HepG2 (cell line): ENCODE measurements around the gene PCDHB1. TPM values are rescaled to one million over a fixed set of nuclear protein-coding genes. Genes with fewer than 3 reads are reported as not detected.
"Not testable (repeated sequence)": the region's sequence is repeated elsewhere in the genome, so short reads cannot be mapped to it uniquely, and the experiment has no call there.

Source experiments
- ATAC-seq: fragments of 200-7000 bp; cut with Tn5 transposase; 3 replicates; pipeline ENCODE4 v1.9.1; 2020; ENCODE audit warnings: mild to moderate bottlenecking, moderate library complexity
- BruUV-seq: library from RNA; stranded (reverse); fragments of 400-500 nt; replicated peaks from 2 replicates; lab custom pipeline; 2021; lab: Mats Ljungman, UMichigan
- CTCF ChIA-PET: fragments of 300-600 bp; formaldehyde crosslinking; extraction: SDS; loops from one replicate; lab custom pipeline; 2021; ENCODE audit warnings: low total read pairs, inconsistent platforms, low intra/inter-chr PET ratio; lab: Yijun Ruan, JAX
- POLR2A ChIA-PET: fragments of 350-600 bp; sonication (Branson Sonifier 250); formaldehyde crosslinking; loops from one replicate; lab custom pipeline; 2020; ENCODE audit warnings: antibody characterized with exemption, inconsistent platforms; lab: Yijun Ruan, JAX
- DNase-seq: peaks from one replicate; pipeline ENCODE4 v3.0.0-alpha.2; 2015; ENCODE audit warnings: low spot score
- FAIRE-seq: peaks from 3 replicates; lab custom pipeline; 2011; peaks lifted over from hg19 to GRCh38; lab: Jason Lieb, UNC
- H2AFZ ChIP-seq: one replicate; pipeline ENCODE4 v1.6.1; 2011; ENCODE audit warnings: low read length, inconsistent platforms
- H3K27ac ChIP-seq: fragments of 300-600 bp; 3 replicates; pipeline ENCODE4 v1.8.0; 2011; ENCODE audit warnings: mixed run types, mild to moderate bottlenecking, mixed read lengths, low read length, inconsistent platforms; ENCODE audit not compliant: insufficient read depth; ENCODE audit errors: extremely low read length
- H3K27me3 ChIP-seq, 2 experiments: fragments of 200-600 bp in 1 of 2; 2 replicates in 1 of 2; 3 replicates in 1 of 2; pipeline versions ENCODE4 v1.6.0 to v1.8.0; 2011; ENCODE audit warnings: low read length in 2 of 2, mild to moderate bottlenecking in 2 of 2, moderate library complexity in 2 of 2, inconsistent platforms in 1 of 2; ENCODE audit not compliant: insufficient read depth in 2 of 2, control insufficient read depth in 1 of 2
- H3K36me3 ChIP-seq, 2 experiments: fragments of 200-600 bp in 1 of 2; replicated peaks in 1 of 2; 2 replicates in 1 of 2; 3 replicates in 1 of 2; pipeline versions ENCODE4 v1.5.1 to v1.8.0; 2011; ENCODE audit warnings: low read length in 2 of 2, inconsistent platforms in 1 of 2; ENCODE audit not compliant: insufficient read depth in 2 of 2, control insufficient read depth in 1 of 2
- H3K4me1 ChIP-seq: 2 replicates; pipeline ENCODE4 v1.5.1; 2012; ENCODE audit warnings: low read length, inconsistent platforms; ENCODE audit not compliant: insufficient read depth
- H3K4me2 ChIP-seq: 2 replicates; pipeline ENCODE4 v1.6.0; 2011; ENCODE audit warnings: low read depth, low read length, inconsistent platforms
- H3K4me3 ChIP-seq, 3 experiments: fragments of 200-600 bp in 1 of 3; sonication (generic), shearing (Covaris generic) in 1 of 3; replicated peaks in 1 of 3; 2 replicates each; pipeline ENCODE4 v1.5.1; 2011 to 2016; ENCODE audit warnings: low read length in 3 of 3, inconsistent platforms in 2 of 3, low read depth in 2 of 3, mild to moderate bottlenecking in 2 of 3, control low read depth in 1 of 3, mixed read lengths in 1 of 3; ENCODE audit not compliant: insufficient read depth in 1 of 3
- H3K79me2 ChIP-seq: one replicate; pipeline ENCODE4 v1.6.1; 2011; ENCODE audit warnings: low read length, inconsistent platforms; ENCODE audit not compliant: insufficient read depth
- H3K9ac ChIP-seq: 2 replicates; pipeline ENCODE4 v1.6.0; 2011; ENCODE audit warnings: mild to moderate bottlenecking, low read depth, low read length, inconsistent platforms; ENCODE audit not compliant: insufficient read depth
- H3K9me3 ChIP-seq: 2 replicates; pipeline ENCODE4 v1.5.1; 2012; ENCODE audit warnings: mild to moderate bottlenecking, low read length
- H4K20me1 ChIP-seq: 2 replicates; pipeline ENCODE4 v1.6.0; 2011; ENCODE audit warnings: inconsistent platforms, mild to moderate bottlenecking, low read length, moderate library complexity; ENCODE audit not compliant: insufficient read depth
- TRAFD1 ChIP-seq: sonication (generic); formaldehyde crosslinking; IDR thresholded peaks from 2 replicates; pipeline ENCODE4 v1.5.1; 2020; ENCODE audit warnings: missing genetic modification reagents, mild to moderate bottlenecking, borderline replicate concordance
- WGBS: methylation state at CpG from one replicate; pipeline ENCODE4 v1.1.6; 2017; ENCODE audit warnings: low lambda C conversion rate; 5-methylcytosine and 5-hydroxymethylcytosine counted together
- in situ Hi-C: cut with HindIII; loops from 2 replicates; pipeline ENCODE4 v1.10.0; 2017; ENCODE audit warnings: low pct_unique_long_range_greater_than_20kb; ENCODE audit not compliant: extremely low pct_ligation_motif_present
- intact Hi-C: fragments of 100-400 bp; cut with micrococcal nuclease; formaldehyde crosslinking; loops from one replicate; pipeline ENCODE4 v1.10.0; 2022; ENCODE audit not compliant: unreplicated experiment
- polyA plus RNA-seq, 8 experiments: library from polyadenylated mRNA; depleted of rRNA in 3 of 8; stranded (reverse) in 7 of 8; unstranded in 1 of 8; fragments of >200 nt; fragmentation: Illumina TruSeq in 4 of 8; extraction: Trizol in 4 of 8; gene quantifications; 2 replicates each; pipeline versions ENCODE4 v1.2.1 to v1.2.3, GENCODE V29; 2011 to 2016; ENCODE audit warnings: low read depth in 4 of 8, missing spikeins in 1 of 8, mixed read lengths in 1 of 8; ENCODE audit not compliant: insufficient read depth in 1 of 8
- total RNA-seq, 5 experiments: library from RNA; depleted of rRNA; stranded (reverse); fragments of >200 nt; fragmentation: Illumina TruSeq; extraction: Trizol; gene quantifications; 2 replicates each; pipeline ENCODE4 v1.2.3, GENCODE V29; 2016; ENCODE audit warnings: low read depth in 1 of 5

PCDHB1 gene
- total and polyA plus RNA-seq, 2 of the 13 experiments (the other 11 are each of a cell fraction or from before 2014, with no cell fraction given) = not detected

GRCh38 chr5:141101059-141101458 lies 49.9 kb downstream of the PCDHB1 start (continued):
- TF ChIP-seq TRAFD1 (CRISPR knock-in tag) = no peak

- ATAC-seq, H3K4me2 ChIP-seq, H3K4me3 ChIP-seq, H3K9ac ChIP-seq, H2AFZ ChIP-seq, POLR2A ChIA-PET, H3K9me3 ChIP-seq, H3K27ac ChIP-seq, CTCF ChIA-PET, DNase-seq, in situ Hi-C loops, FAIRE-seq, H3K36me3 ChIP-seq, BruUV-seq, H3K4me1 ChIP-seq, H3K79me2 ChIP-seq, H3K27me3 ChIP-seq, intact Hi-C loops, H4K20me1 ChIP-seq: not testable (repeated sequence)
- WGBS = 91% methylated on average over 24 of the region's 39 CpGs
Observed at GRCh38 chr5:141102070-141102469, 50.9 kb downstream of the PCDHB1 start.

DNA sequence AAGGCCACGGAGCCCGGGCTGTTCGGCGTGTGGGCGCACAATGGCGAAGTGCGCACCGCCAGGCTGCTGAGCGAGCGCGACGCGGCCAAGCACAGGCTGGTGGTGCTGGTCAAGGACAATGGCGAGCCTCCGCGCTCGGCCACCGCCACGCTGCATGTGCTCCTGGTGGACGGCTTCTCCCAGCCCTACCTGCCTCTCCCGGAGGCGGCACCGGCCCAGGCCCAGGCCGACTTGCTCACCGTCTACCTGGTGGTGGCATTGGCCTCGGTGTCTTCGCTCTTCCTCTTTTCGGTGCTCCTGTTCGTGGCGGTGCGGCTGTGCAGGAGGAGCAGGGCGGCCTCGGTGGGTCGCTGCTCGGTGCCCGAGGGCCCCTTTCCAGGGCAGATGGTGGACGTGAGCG lies 51.3 kb downstream of the PCDHB1 start:
- H3K36me3 ChIP-seq, H4K20me1 ChIP-seq, H3K79me2 ChIP-seq, intact Hi-C loops, DNase-seq, BruUV-seq, H3K4me3 ChIP-seq, CTCF ChIA-PET, H2AFZ ChIP-seq, H3K9me3 ChIP-seq, H3K27ac ChIP-seq, H3K9ac ChIP-seq, H3K4me1 ChIP-seq, POLR2A ChIA-PET, H3K27me3 ChIP-seq, FAIRE-seq, H3K4me2 ChIP-seq, ATAC-seq, in situ Hi-C loops: not testable (repeated sequence)
- WGBS = 83% methylated on average over 18 of the region's 38 CpGs
